H1 (cell line): ENCODE measurements around the gene LBH. TPM values are rescaled to one million over a fixed set of nuclear protein-coding genes. Genes with fewer than 3 reads are reported as not detected.

ENCODE experiments used
- CTCF ChIA-PET: fragments of 300-600 bp; sonication (Branson Sonifier 250); formaldehyde crosslinking; loops from one replicate; lab custom pipeline; 2021; ENCODE audit not compliant: partially characterized antibody; lab: Charles Lee
- POLR2A ChIA-PET: fragments of 300-600 bp; sonication (Branson Sonifier 250); formaldehyde crosslinking; loops from one replicate; lab custom pipeline; 2021; ENCODE audit warnings: inconsistent platforms; ENCODE audit not compliant: partially characterized antibody; lab: Charles Lee
- DNase-seq, 2 experiments: peaks; one replicate each; pipeline versions ENCODE4 v3.0.0 to v3.0.0-alpha.2; 2010 to 2022; ENCODE audit warnings: low spot score in 2 of 2, low read depth in 1 of 2, mixed read lengths in 1 of 2
- FAIRE-seq: peaks from 2 replicates; lab custom pipeline; 2011; peaks lifted over from hg19 to GRCh38; lab: Jason Lieb, UNC
- H2AFZ ChIP-seq: 2 replicates; pipeline ENCODE4 v1.8.1; 2012; ENCODE audit warnings: low read length, inconsistent platforms
- H2AK5ac ChIP-seq: 2 replicates; pipeline ENCODE4 v1.6.1; 2013; ENCODE audit warnings: low read depth, low read length
- H2BK120ac ChIP-seq: replicated peaks from 2 replicates; pipeline ENCODE3; 2013; ENCODE audit warnings: low read depth, low read length, inconsistent platforms
- H2BK12ac ChIP-seq: 2 replicates; pipeline ENCODE4 v1.6.1; 2013; ENCODE audit warnings: low read depth, low read length
- H2BK15ac ChIP-seq: 2 replicates; pipeline ENCODE4 v1.6.1; 2013; ENCODE audit warnings: low read length
- H2BK20ac ChIP-seq: 2 replicates; pipeline ENCODE4 v1.6.1; 2013; ENCODE audit warnings: low read length
- H2BK5ac ChIP-seq: 2 replicates; pipeline ENCODE4 v1.6.1; 2013; ENCODE audit warnings: low read depth, low read length
- H3K14ac ChIP-seq: 2 replicates; pipeline ENCODE4 v1.6.1; 2013; ENCODE audit warnings: inconsistent platforms; ENCODE audit not compliant: insufficient read length
- H3K18ac ChIP-seq: 2 replicates; pipeline ENCODE4 v1.6.1; 2013; ENCODE audit warnings: low read length; ENCODE audit errors: extremely low read depth
- H3K23ac ChIP-seq: 2 replicates; pipeline ENCODE4 v1.6.1; 2013; ENCODE audit warnings: inconsistent platforms; ENCODE audit not compliant: insufficient read length
- H3K23me2 ChIP-seq: 2 replicates; pipeline ENCODE4 v1.6.1; 2013; ENCODE audit warnings: low read depth, low read length
- H3K27ac ChIP-seq: 2 replicates; pipeline ENCODE4 v1.6.1; 2011; ENCODE audit warnings: low read depth, low read length, inconsistent platforms
- H3K27me3 ChIP-seq, 4 experiments: replicated peaks in 1 of 4; 1 replicate in 1 of 4; 2 replicates in 3 of 4; pipeline versions ENCODE4 v1.6.1 to v1.8.1; 2011 to 2013; ENCODE audit warnings: low read length in 3 of 4, mild to moderate bottlenecking in 3 of 4, inconsistent platforms in 2 of 4, mixed read lengths in 2 of 4, moderate library complexity in 1 of 4; ENCODE audit not compliant: control insufficient read depth in 3 of 4, insufficient read depth in 3 of 4; ENCODE audit errors: extremely low read depth in 1 of 4
- H3K36me3 ChIP-seq, 4 experiments: 2 replicates each; pipeline versions ENCODE4 v1.6.1 to v1.8.1; 2011 to 2013; ENCODE audit warnings: mild to moderate bottlenecking in 4 of 4, low read length in 3 of 4, moderate library complexity in 2 of 4, control low read depth in 1 of 4, inconsistent platforms in 1 of 4; ENCODE audit not compliant: insufficient read depth in 4 of 4, control insufficient read depth in 2 of 4
- H3K4ac ChIP-seq: replicated peaks from 2 replicates; pipeline ENCODE3; 2013; ENCODE audit warnings: low read length, low read depth, mixed read lengths, inconsistent platforms; ENCODE audit not compliant: insufficient read length
- H3K4me1 ChIP-seq, 4 experiments: replicated peaks in 1 of 4; 1 replicate in 1 of 4; 2 replicates in 3 of 4; pipeline versions ENCODE4 v1.6.1 to v1.8.1; 2011 to 2013; ENCODE audit warnings: low read length in 3 of 4, inconsistent platforms in 2 of 4, mixed read lengths in 1 of 4; ENCODE audit not compliant: insufficient read depth in 4 of 4, control insufficient read depth in 3 of 4
- H3K4me2 ChIP-seq, 2 experiments: 2 replicates each; pipeline versions ENCODE4 v1.6.1 to v1.8.1; 2011 to 2013; ENCODE audit warnings: low read depth in 2 of 2, low read length in 2 of 2, control low read depth in 1 of 2, inconsistent platforms in 1 of 2, mild to moderate bottlenecking in 1 of 2; ENCODE audit not compliant: insufficient read depth in 1 of 2
- H3K4me3 ChIP-seq, 4 experiments: fragments of 200-600, 300-600 bp in 1 of 4; sonication (generic), shearing (Covaris generic), sonication (Bioruptor Twin) in 1 of 4; 2 replicates each; pipeline versions ENCODE4 v1.5.1 to v1.8.1; 2011 to 2016; ENCODE audit warnings: low read length in 4 of 4, low read depth in 3 of 4, control low read depth in 2 of 4, inconsistent platforms in 2 of 4, mild to moderate bottlenecking in 2 of 4, mixed read lengths in 1 of 4, moderate library complexity in 1 of 4; ENCODE audit not compliant: insufficient read depth in 2 of 4; ENCODE audit errors: extremely low read depth in 1 of 4
- H3K56ac ChIP-seq: replicated peaks from 2 replicates; pipeline ENCODE3; 2013; ENCODE audit warnings: low read depth, mild to moderate bottlenecking, mixed read lengths, low read length, inconsistent platforms; ENCODE audit not compliant: insufficient read length
- H3K79me1 ChIP-seq: 2 replicates; pipeline ENCODE4 v1.6.1; 2013; ENCODE audit warnings: low read depth, low read length, control low read depth
- H3K79me2 ChIP-seq, 2 experiments: 2 replicates each; pipeline versions ENCODE4 v1.6.1 to v1.8.1; 2012 to 2013; ENCODE audit warnings: low read length in 2 of 2, mild to moderate bottlenecking in 2 of 2, inconsistent platforms in 1 of 2; ENCODE audit not compliant: insufficient read depth in 2 of 2, control insufficient read depth in 1 of 2
- H3K9ac ChIP-seq, 4 experiments: replicated peaks in 1 of 4; 1 replicate in 1 of 4; 2 replicates in 3 of 4; pipeline versions ENCODE4 v1.6.1 to v1.8.1; 2011 to 2013; ENCODE audit warnings: low read depth in 3 of 4, low read length in 3 of 4, control low read depth in 2 of 4, mild to moderate bottlenecking in 2 of 4, moderate library complexity in 2 of 4, inconsistent platforms in 1 of 4; ENCODE audit errors: extremely low read depth in 1 of 4
- H3K9me3 ChIP-seq, 2 experiments: 2 replicates each; pipeline versions ENCODE4 v1.6.1 to v1.8.1; 2012 to 2013; ENCODE audit warnings: mild to moderate bottlenecking in 2 of 2, moderate library complexity in 2 of 2, control low read depth in 1 of 2, inconsistent platforms in 1 of 2, low read depth in 1 of 2, low read length in 1 of 2, mixed read lengths in 1 of 2; ENCODE audit not compliant: insufficient read depth in 2 of 2
- H4K20me1 ChIP-seq, 2 experiments: replicated peaks in 1 of 2; 2 replicates each; pipeline versions ENCODE3 to v1.8.1; 2011 to 2013; ENCODE audit warnings: inconsistent platforms in 2 of 2, low read length in 2 of 2, mild to moderate bottlenecking in 1 of 2; ENCODE audit not compliant: insufficient read depth in 2 of 2, control insufficient read depth in 1 of 2
- H4K5ac ChIP-seq: 2 replicates; pipeline ENCODE4 v1.6.1; 2013; ENCODE audit warnings: low read length, low read depth, mixed read lengths, inconsistent platforms; ENCODE audit not compliant: insufficient read length
- H4K8ac ChIP-seq: 2 replicates; pipeline ENCODE4 v1.8.0; 2013; ENCODE audit warnings: mild to moderate bottlenecking, moderate library complexity, low read length, inconsistent platforms; ENCODE audit not compliant: insufficient read depth; ENCODE audit errors: extremely low read depth
- H4K91ac ChIP-seq: replicated peaks from 2 replicates; pipeline ENCODE3; 2013; ENCODE audit warnings: low read length, mixed read lengths, inconsistent platforms; ENCODE audit not compliant: insufficient read length
- CBX5 ChIP-seq: fragments of 300-800, 300-1000 bp; sonication (generic); IDR thresholded peaks from 2 replicates; pipeline ENCODE4 v1.7.1; 2016; ENCODE audit warnings: antibody characterized with exemption, low read length, low read depth
- EGR1 ChIP-seq: IDR thresholded peaks from 2 replicates; pipeline ENCODE4 v1.6.1; 2011; ENCODE audit warnings: low read depth, low read length, borderline replicate concordance
- HDAC2 ChIP-seq, 2 experiments: fragments of 300-600 bp in 1 of 2; sonication (generic) in 1 of 2; IDR thresholded peaks; 2 replicates each; pipeline ENCODE4 v1.6.1; 2011 to 2012; ENCODE audit warnings: low read depth in 2 of 2, low read length in 2 of 2, mild to moderate bottlenecking in 2 of 2, moderate library complexity in 2 of 2, borderline replicate concordance in 1 of 2, inconsistent platforms in 1 of 2
- HDAC6 ChIP-seq: IDR thresholded peaks from one replicate; pipeline ENCODE4 v1.7.1; 2012; ENCODE audit warnings: low read depth, mild to moderate bottlenecking, inconsistent platforms, low read length, moderate library complexity
- RAD21 ChIP-seq, 2 experiments: IDR thresholded peaks in 1 of 2; conservative IDR thresholded peaks in 1 of 2; 2 replicates each; pipeline ENCODE4 v1.6.1; 2011; ENCODE audit warnings: low read depth in 2 of 2, low read length in 2 of 2, improper control_type of control experiment in 1 of 2, inconsistent platforms in 1 of 2, mild to moderate bottlenecking in 1 of 2, moderate library complexity in 1 of 2
- SIX5 ChIP-seq: IDR thresholded peaks from 2 replicates; pipeline ENCODE4 v1.6.1; 2011; ENCODE audit warnings: mild to moderate bottlenecking, low read depth, low read length
- SP1 ChIP-seq: IDR thresholded peaks from 2 replicates; pipeline ENCODE4 v1.6.1; 2011; ENCODE audit warnings: low read depth, low read length
- TAF1 ChIP-seq: IDR thresholded peaks from 2 replicates; pipeline ENCODE4 v1.6.1; 2011; ENCODE audit warnings: mild to moderate bottlenecking, low read depth, low read length
- WGBS, 2 experiments: shearing (Covaris generic) in 1 of 2; methylation state at CpG; one replicate each; pipeline versions ENCODE4 v1.1.6 to v1.1.7; 2013 to 2015; ENCODE audit warnings: low lambda C conversion rate in 2 of 2, mixed read lengths in 2 of 2, inconsistent platforms in 1 of 2, low coverage in 1 of 2, missing lambda C conversion rate in 1 of 2; ENCODE audit not compliant: insufficient replicate concordance in 2 of 2, insufficient coverage in 1 of 2, insufficient read length in 1 of 2; ENCODE audit errors: extremely low coverage in 1 of 2, missing lambda C conversion rate in 1 of 2; 5-methylcytosine and 5-hydroxymethylcytosine counted together
- polyA plus RNA-seq, 7 experiments: library from polyadenylated mRNA; depleted of rRNA in 3 of 7; stranded (reverse) in 5 of 7; unstranded in 2 of 7; fragments of >200 nt in 5 of 7; fragments of 200-250 nt in 2 of 7; gene quantifications; 1 replicate in 5 of 7; 2 replicates in 1 of 7; 4 replicates in 1 of 7; pipeline versions ENCODE4 v1.2.1 to v1.2.3, GENCODE V29; 2011 to 2013; ENCODE audit warnings: missing spikeins in 2 of 7, mixed read lengths in 2 of 7
- total RNA-seq: library from RNA; stranded (reverse); fragmentation: NEBNext Ultra II Directional; extraction: Animal tissue kit (Norgen Biotek cat#: 25700); gene quantifications from 2 replicates; pipeline ENCODE4 v1.2.1, GENCODE V29; 2021

Gene LBH
- total and polyA plus RNA-seq, 2 of the 8 experiments (the other 6 are each of a cell fraction or from before 2014, with no cell fraction given), result 25.7 to 34.5 TPM

DNA sequence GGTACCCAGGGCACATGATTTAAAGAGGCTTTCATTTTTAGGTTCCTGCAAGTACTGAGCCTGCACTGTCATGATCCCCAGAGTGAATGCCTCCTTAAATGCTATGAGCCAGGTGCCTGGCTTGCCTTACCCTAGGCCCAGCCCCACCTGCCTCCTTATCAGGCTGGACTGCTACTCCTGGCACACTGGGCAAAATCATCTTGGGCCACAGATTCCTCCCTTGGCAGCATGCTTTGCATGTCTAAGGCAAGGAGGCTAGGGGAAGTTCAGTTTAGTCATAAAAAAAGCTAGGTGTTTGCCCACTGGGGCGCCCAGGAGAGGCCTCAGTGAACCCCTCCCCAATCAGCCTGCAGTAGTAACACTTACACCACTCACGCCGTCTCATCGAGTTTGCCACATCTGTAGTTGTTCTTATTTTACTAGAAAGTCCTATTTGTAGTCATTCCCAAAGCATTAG is 45.1 kb downstream of the LBH start:
- H3K4me1 ChIP-seq, result no peaks in the 10 kb centered on the region
- H4K5ac ChIP-seq, result no peak overlapping the region
- POLR2A ChIA-PET, result interaction anchor here (0.9 kb wide), 1 partner anchor 8 kb away, joined by 3 read pairs; no protein-coding TSS in a partner anchor
- no peak overlapping the region for H2BK5ac ChIP-seq
- no peaks in the 10 kb centered on the region for H4K20me1 ChIP-seq
- no peak overlapping the region for H3K23ac ChIP-seq
- no peak overlapping the region for H2AK5ac ChIP-seq
- H3K4ac ChIP-seq, result no peak overlapping the region
- H4K8ac ChIP-seq, result no peak overlapping the region
- no peak overlapping the region for H3K18ac ChIP-seq
- CTCF ChIA-PET, result interaction anchor here (1.2 to 1.3 kb wide), 2 partner anchors 9 to 37 kb away, joined by 3 read pairs; no protein-coding TSS in a partner anchor
- H2AFZ ChIP-seq, result no peak overlapping the region
- H3K9ac ChIP-seq, result no peak overlapping the region
- no peaks in the 10 kb centered on the region for H3K79me1 ChIP-seq
- H3K4me3 ChIP-seq, result no peak overlapping the region
- DNase-seq (no peak), FAIRE-seq (no peak)
- no peak overlapping the region for H2BK20ac ChIP-seq
- H2BK15ac ChIP-seq, result no peak overlapping the region
- no peaks in the 10 kb centered on the region for H3K79me2 ChIP-seq
- no peak overlapping the region for H3K14ac ChIP-seq
- TF ChIP-seq SIX5, result no peak
- TF ChIP-seq HDAC6, result no peak
- TF ChIP-seq CBX5, result no peak
- TF ChIP-seq HDAC2 (IDR thresholded peaks at IDR 0.05; ENCODE audit: borderline replicate concordance in 1 of 2, low read depth in 2 of 2, low read length in 2 of 2), result no peak
- no peak for TF ChIP-seq EGR1
- TF ChIP-seq TAF1, result no peak
- no peak for TF ChIP-seq RAD21 (IDR thresholded peaks at IDR 0.05 in 1 of 2, conservative IDR thresholded peaks at IDR 0.05 in 1 of 2; ENCODE audit: low read depth in 2 of 2, low read length in 2 of 2)
- no peak for TF ChIP-seq SP1
- H3K27ac ChIP-seq, result no peak overlapping the region
- no peak overlapping the region for H4K91ac ChIP-seq
- no peaks in the 10 kb centered on the region; a peak in 1 of 7 replicates for H3K27me3 ChIP-seq
- 75% methylated on average over 4 of the region's 4 CpGs; no CpG with 5 or more reads in 1 of the 2 experiments for WGBS, 2 experiments
- no peaks in the 10 kb centered on the region for H3K23me2 ChIP-seq
- no peak overlapping the region for H3K4me2 ChIP-seq
- H3K36me3 ChIP-seq, result no peaks in the 10 kb centered on the region
- H2BK120ac ChIP-seq, result no peak overlapping the region
- H3K9me3 ChIP-seq, result no peaks in the 10 kb centered on the region
- H3K56ac ChIP-seq, result no peak overlapping the region
- no peak overlapping the region for H2BK12ac ChIP-seq
